ENCODE results near the gene RNF166.

RNF166 gene

GRCh38 chr16:88722784-88723506 is 16.7 kb upstream of the RNF166 start:
- H3K36me3 Mint-ChIP-seq (ENCODE audit: low read depth): peaks cover 40% of the 10 kb centered on the region
- DNase-seq (ENCODE audit: low spot score): no peak
- H3K9me3 Mint-ChIP-seq: no peaks in the 10 kb centered on the region
- no peak overlapping the region for H3K4me3 Mint-ChIP-seq
- no peak overlapping the region for H3K27ac Mint-ChIP-seq
- no peaks in the 10 kb centered on the region for H3K4me1 Mint-ChIP-seq (ENCODE audit: low read depth)
- no peaks in the 10 kb centered on the region for H3K27me3 Mint-ChIP-seq (ENCODE audit: low read depth)

GRCh38 chr16:88721815-88722755 is 15.9 kb upstream of the RNF166 start:
- H3K36me3 Mint-ChIP-seq (ENCODE audit: low read depth): peaks cover 43% of the 10 kb centered on the region
- H3K9me3 Mint-ChIP-seq: no peaks in the 10 kb centered on the region
- H3K27ac Mint-ChIP-seq: no peak overlapping the region
- no peaks in the 10 kb centered on the region for H3K4me1 Mint-ChIP-seq (ENCODE audit: low read depth)
- DNase-seq (ENCODE audit: low spot score): no peak
- H3K4me3 Mint-ChIP-seq: no peak overlapping the region
- H3K27me3 Mint-ChIP-seq (ENCODE audit: low read depth): no peaks in the 10 kb centered on the region

GRCh38 chr16:88721236-88721635 is 15.0 kb upstream of the RNF166 start:
- no peaks in the 10 kb centered on the region for H3K9me3 Mint-ChIP-seq
- no peak for DNase-seq (ENCODE audit: low spot score)
- no peaks in the 10 kb centered on the region for H3K4me1 Mint-ChIP-seq (ENCODE audit: low read depth)
- H3K36me3 Mint-ChIP-seq (ENCODE audit: low read depth): peaks cover 46% of the 10 kb centered on the region
- no peak overlapping the region for H3K27ac Mint-ChIP-seq
- H3K27me3 Mint-ChIP-seq (ENCODE audit: low read depth): no peaks in the 10 kb centered on the region
- no peak overlapping the region for H3K4me3 Mint-ChIP-seq

GRCh38 chr16:88720396-88720970 is 14.3 kb upstream of the RNF166 start:
- peaks cover 45% of the 10 kb centered on the region for H3K36me3 Mint-ChIP-seq (ENCODE audit: low read depth)

GRCh38 chr16:88719933-88720296 is 13.7 kb upstream of the RNF166 start:
- Mint-ChIP-seq H3K4me3 (no peak overlapping the region), H3K4me1 (ENCODE audit: low read depth) (no peaks in the 10 kb centered on the region), H3K9me3 (no peaks in the 10 kb centered on the region), H3K36me3 (ENCODE audit: low read depth) (peaks cover 45% of the 10 kb centered on the region), H3K27me3 (ENCODE audit: low read depth) (no peaks in the 10 kb centered on the region), H3K27ac (peak overlapping the region; percentile 36)
- no peak for DNase-seq (ENCODE audit: low spot score)

More at GRCh38 chr16:88720396-88720970, 14.3 kb upstream of the RNF166 start:
- Mint-ChIP-seq H3K4me3 (no peak overlapping the region), H3K4me1 (ENCODE audit: low read depth) (no peaks in the 10 kb centered on the region), H3K9me3 (no peaks in the 10 kb centered on the region), H3K27ac (peak overlapping the region; percentile 36), H3K27me3 (ENCODE audit: low read depth) (no peaks in the 10 kb centered on the region)
- DNase-seq (ENCODE audit: low spot score): no peak

GRCh38 chr16:88719267-88719932 is 13.2 kb upstream of the RNF166 start:
- no peaks in the 10 kb centered on the region for H3K4me1 Mint-ChIP-seq (ENCODE audit: low read depth)
- DNase-seq (ENCODE audit: low spot score): no peak
- no peaks in the 10 kb centered on the region for H3K27me3 Mint-ChIP-seq (ENCODE audit: low read depth)
- H3K27ac Mint-ChIP-seq: no peak overlapping the region
- no peaks in the 10 kb centered on the region for H3K9me3 Mint-ChIP-seq
- H3K4me3 Mint-ChIP-seq: no peak overlapping the region
- H3K36me3 Mint-ChIP-seq (ENCODE audit: low read depth): peaks cover 41% of the 10 kb centered on the region

GRCh38 chr16:88718178-88718577 is 12.0 kb upstream of the RNF166 start:
- H3K9me3 Mint-ChIP-seq: no peaks in the 10 kb centered on the region
- no peak overlapping the region for H3K4me3 Mint-ChIP-seq
- peaks cover 41% of the 10 kb centered on the region for H3K36me3 Mint-ChIP-seq (ENCODE audit: low read depth)
- H3K27ac Mint-ChIP-seq: peak overlapping the region; percentile 15
- H3K4me1 Mint-ChIP-seq (ENCODE audit: low read depth): no peaks in the 10 kb centered on the region
- H3K27me3 Mint-ChIP-seq (ENCODE audit: low read depth): no peaks in the 10 kb centered on the region
- no peak for DNase-seq (ENCODE audit: low spot score)

- no peak overlapping the region for H3K27ac Mint-ChIP-seq
- no peaks in the 10 kb centered on the region for H3K9me3 Mint-ChIP-seq
- no peak for DNase-seq (ENCODE audit: low spot score)
- peaks cover 37% of the 10 kb centered on the region for H3K36me3 Mint-ChIP-seq (ENCODE audit: low read depth)
- no peak overlapping the region for H3K4me3 Mint-ChIP-seq
- no peaks in the 10 kb centered on the region for H3K4me1 Mint-ChIP-seq (ENCODE audit: low read depth)
- H3K27me3 Mint-ChIP-seq (ENCODE audit: low read depth): no peaks in the 10 kb centered on the region
These were observed 10.4 kb upstream of the RNF166 start for GRCh38 chr16:88716601-88717001.

- Mint-ChIP-seq H3K4me3 (no peak overlapping the region), H3K27ac (no peak overlapping the region), H3K4me1 (ENCODE audit: low read depth) (no peaks in the 10 kb centered on the region), H3K36me3 (ENCODE audit: low read depth) (peaks cover 37% of the 10 kb centered on the region), H3K9me3 (no peaks in the 10 kb centered on the region), H3K27me3 (ENCODE audit: low read depth) (no peaks in the 10 kb centered on the region)
- no peak for DNase-seq (ENCODE audit: low spot score)
These were observed 10.0 kb upstream of the RNF166 start for GRCh38 chr16:88716201-88716600.

GRCh38 chr16:88715312-88716190 is 9.3 kb upstream of the RNF166 start:
- H3K27ac Mint-ChIP-seq: no peak overlapping the region
- H3K4me3 Mint-ChIP-seq: no peak overlapping the region
- no peaks in the 10 kb centered on the region for H3K4me1 Mint-ChIP-seq (ENCODE audit: low read depth)
- H3K27me3 Mint-ChIP-seq (ENCODE audit: low read depth): no peaks in the 10 kb centered on the region
- peaks cover 35% of the 10 kb centered on the region for H3K36me3 Mint-ChIP-seq (ENCODE audit: low read depth)
- H3K9me3 Mint-ChIP-seq: no peaks in the 10 kb centered on the region
- no peak for DNase-seq (ENCODE audit: low spot score)

- no peaks in the 10 kb centered on the region for H3K9me3 Mint-ChIP-seq
- no peak overlapping the region for H3K4me3 Mint-ChIP-seq
- DNase-seq (ENCODE audit: low spot score): no peak
- H3K27me3 Mint-ChIP-seq (ENCODE audit: low read depth): no peaks in the 10 kb centered on the region
- no peak overlapping the region for H3K27ac Mint-ChIP-seq
- H3K36me3 Mint-ChIP-seq (ENCODE audit: low read depth): peaks cover 29% of the 10 kb centered on the region
- no peaks in the 10 kb centered on the region for H3K4me1 Mint-ChIP-seq (ENCODE audit: low read depth)
These were observed 8.5 kb upstream of the RNF166 start for GRCh38 chr16:88714420-88715302.

GRCh38 chr16:88713568-88714419 is 7.6 kb upstream of the RNF166 start:
- H3K9me3 Mint-ChIP-seq: no peaks in the 10 kb centered on the region
- no peaks in the 10 kb centered on the region for H3K27me3 Mint-ChIP-seq (ENCODE audit: low read depth)
- DNase-seq (ENCODE audit: low spot score): no peak
- H3K27ac Mint-ChIP-seq: no peak overlapping the region
- H3K4me1 Mint-ChIP-seq (ENCODE audit: low read depth): no peaks in the 10 kb centered on the region
- H3K4me3 Mint-ChIP-seq: no peak overlapping the region
- H3K36me3 Mint-ChIP-seq (ENCODE audit: low read depth): peaks cover 21% of the 10 kb centered on the region
